HG03135 (cell line): ENCODE results near the gene IRX1.

ENCODE experiments used
- ATAC-seq: cut with Tn5 transposase; IDR thresholded peaks from one replicate; pipeline ENCODE4 v1.9.1; 2021; ENCODE audit warnings: mild to moderate bottlenecking, moderate library complexity; ENCODE audit not compliant: unreplicated experiment

IRX1 gene

DNA sequence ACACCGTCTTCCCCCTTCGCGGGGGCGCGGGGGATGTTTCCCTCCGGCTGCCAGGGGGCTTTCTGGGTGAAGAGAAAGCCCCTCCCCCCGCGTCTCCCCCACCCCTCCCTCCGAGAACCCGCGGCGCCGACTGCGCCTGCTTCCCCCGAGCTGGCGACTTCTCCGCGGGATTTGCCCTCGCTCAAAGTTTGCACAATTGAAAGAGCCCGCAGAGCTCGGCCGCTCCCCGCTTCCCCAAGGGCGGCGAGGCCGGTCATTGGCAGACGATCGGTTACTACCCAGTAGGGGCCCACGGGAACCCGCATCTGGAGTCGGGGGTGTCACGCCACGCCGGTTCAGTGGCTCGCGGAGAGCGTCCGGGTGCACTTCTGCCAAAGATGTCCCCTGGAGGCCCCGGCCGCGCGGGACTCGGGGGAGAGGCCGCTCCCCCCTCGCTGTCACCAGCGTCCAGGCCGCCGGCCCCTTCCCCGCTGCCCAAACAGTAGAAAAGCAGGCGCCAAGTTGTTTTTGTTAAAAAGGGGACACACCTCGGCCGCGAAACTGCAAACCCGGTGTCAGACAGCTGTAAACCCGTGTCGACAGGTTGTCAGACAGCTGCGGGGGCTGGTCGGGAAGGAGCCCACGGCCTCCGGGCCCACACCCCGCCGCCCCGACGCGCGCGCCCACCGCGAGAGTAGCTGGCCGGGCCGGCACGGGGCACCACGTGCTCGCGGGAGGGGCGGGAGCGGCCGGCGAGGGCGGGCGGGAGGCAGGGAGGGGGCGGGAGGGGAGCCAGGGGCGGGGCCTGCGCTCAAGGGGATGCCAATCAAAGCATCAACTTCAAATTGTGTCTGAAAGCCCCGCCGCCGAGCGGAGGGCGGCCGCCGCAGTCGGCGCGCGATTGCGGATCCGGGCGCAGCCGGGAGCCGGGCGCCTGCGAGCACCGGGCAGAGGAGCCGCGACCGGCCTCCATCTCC lies at the start of gene IRX1:
Gene IRX1 (plus strand): TSS at position 827 of the 956 bp plus-strand sequence. CDS start 274 bp downstream, outside the sequence.
- ATAC-seq, result no peak

- no peak for ATAC-seq
Measured at GRCh38 chr5:3546028-3546427, 49.6 kb upstream of the IRX1 start.

GRCh38 chr5:3564116-3564515 lies 31.5 kb upstream of the IRX1 start:
- ATAC-seq, result no peak

DNA sequence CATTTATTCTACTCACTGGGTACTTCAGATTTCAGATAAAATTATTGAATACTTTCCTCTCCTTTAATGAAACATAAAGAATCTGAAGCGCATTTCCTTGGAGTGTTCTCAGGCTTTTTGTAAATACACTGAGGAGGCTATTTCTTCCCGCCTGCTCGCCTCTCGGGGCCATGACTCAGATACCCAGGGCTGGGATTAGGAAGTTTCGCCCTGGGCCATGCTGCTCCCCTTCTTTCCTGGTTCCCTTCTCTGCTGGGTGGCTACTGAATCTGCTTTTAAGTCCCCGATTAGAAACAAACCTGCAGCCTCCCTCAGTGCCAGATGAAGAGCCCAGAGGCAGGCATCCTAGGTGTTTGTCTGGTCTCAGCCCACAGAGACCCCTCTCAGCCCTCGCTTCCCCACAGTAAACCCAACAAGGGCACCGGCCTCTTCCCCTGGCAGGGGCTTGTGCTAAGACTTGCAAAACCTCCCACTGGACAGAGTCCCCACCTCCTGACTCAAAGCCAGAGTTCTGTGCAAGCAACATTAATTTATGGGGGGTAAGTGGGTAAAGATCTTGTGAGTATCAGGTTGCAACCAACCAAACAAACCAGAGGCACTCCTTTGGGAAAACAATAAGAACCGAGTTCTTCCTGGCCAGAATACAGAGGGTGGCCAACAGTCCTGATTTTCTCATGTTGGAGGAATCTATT lies 30.7 kb upstream of the IRX1 start:
- no peak for ATAC-seq

- ATAC-seq, result no peak
Measured at GRCh38 chr5:3584724-3585531, 10.7 kb upstream of the IRX1 start.

DNA sequence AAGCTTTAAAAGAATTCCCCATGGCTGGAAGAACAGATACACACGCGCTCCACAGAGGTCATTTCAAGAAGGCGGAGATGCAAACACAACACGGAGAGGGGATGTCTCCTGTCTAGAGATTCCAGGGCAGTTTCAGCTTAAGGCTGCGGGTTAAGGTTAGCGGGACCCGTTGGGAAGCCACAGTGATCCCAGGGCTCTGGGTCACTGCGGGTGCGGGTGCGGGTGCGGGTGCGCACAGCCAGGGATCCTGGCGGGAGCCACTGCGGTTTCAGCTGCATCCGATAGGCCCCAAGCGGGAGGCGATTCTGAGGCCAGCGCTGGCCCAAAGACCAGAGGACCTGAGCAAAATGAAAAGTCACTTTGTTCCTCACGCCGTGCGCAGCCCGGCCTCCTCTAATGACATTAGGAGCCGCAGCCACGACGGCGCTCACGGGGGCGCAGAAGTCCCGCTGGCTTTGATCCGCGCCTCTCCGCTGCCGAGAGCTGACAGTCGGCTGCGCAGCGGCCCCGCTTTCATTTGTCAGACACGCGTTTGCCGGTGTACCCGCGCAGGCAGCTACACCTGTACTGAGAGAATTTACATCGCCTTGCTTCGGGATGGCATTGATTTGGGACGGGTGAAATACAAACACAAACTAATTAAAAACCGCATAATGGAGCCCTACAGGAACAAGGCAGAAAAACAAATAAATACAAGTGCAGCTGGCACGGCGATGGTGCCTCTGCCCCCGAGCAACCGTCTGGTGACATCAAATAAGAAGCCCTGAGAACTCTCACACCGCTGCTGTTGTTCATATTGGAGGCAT lies 5.3 kb upstream of the IRX1 start:
- no peak for ATAC-seq

DNA sequence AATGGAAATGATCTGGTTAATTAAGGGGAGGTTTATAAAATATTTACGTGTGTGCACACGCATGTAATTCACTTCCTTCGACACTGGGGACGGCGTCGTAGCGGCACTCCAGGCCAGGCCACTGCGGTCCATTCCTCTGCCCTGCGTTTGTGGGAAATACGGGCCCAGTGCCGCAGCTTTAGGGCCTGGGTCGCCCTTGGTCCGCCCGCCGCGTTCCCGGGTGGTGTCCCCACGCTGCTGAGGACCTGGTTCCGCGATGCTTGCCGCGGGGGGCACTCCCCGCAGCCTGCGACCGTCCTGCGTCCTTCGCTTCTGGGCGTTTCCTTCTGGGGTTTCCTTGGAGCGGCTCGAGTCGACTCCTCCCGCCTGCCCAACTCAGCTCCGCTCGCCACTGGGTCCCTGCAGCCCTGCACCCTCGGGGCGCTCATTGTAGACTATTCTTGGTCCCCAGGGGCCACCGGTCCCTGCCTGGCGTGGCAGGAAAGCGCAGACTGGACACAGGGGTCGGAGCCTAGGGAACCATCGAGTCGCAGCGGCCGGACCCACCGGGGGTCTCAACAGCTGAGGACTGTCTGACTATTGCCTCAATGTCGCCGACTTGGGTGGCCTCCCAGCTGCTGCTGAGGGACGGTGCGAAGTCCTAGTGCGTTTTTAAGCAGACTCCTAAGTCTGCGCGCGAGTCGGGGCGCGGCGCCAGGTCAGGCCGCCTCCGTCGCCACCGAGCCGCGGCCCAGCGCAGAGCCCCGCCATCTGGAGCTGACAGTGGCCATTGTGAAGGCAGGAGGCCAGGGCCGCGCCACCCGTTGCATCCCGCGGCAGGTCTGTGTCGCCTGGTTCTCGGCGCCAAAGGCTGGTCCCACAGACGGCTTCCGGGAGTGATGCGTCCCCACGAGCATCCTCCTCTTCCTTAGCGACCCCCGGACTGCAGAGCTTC lies 4.4 kb upstream of the IRX1 start:
- ATAC-seq, result no peak

GRCh38 chr5:3592298-3592697 lies 3.3 kb upstream of the IRX1 start:
- no peak for ATAC-seq

DNA sequence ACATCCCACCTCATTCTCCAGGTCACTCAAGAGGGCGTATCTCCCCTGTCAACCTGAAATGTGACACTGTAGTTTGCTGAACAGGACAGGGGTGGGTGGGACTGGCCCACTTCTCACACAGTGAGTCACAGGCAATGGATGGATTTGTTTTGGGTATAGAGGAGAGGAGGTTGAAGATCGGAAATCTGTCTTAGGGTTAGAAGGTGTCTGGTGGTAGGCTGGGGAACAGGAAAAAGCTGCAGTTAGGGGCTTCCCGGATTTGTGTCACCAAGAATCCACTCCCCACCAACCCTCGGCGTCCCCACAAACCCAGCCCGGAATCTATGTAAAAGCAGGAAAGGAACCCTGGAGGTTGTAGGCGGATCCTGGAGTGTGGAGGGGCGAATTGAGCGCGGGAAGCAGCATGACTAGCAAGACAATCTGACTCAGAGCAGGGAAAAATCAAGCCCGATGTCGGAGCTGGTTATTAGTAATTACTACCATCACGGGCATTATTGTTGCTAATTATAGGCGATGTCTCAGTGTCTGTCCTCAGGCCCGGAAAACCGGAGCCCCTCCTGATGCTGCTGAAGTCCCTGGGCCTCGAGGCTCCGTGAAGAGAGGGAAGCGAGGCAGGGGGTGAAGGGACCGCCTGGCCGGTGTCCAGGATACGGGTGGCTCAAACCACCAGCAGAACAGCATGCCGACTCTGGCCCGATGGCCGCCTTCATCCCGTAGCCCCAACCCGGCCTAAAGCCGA lies 1.7 kb upstream of the IRX1 start:
- no peak for ATAC-seq

GRCh38 chr5:3594510-3595005 lies 1.1 kb upstream of the IRX1 start:
- no peak for ATAC-seq

DNA sequence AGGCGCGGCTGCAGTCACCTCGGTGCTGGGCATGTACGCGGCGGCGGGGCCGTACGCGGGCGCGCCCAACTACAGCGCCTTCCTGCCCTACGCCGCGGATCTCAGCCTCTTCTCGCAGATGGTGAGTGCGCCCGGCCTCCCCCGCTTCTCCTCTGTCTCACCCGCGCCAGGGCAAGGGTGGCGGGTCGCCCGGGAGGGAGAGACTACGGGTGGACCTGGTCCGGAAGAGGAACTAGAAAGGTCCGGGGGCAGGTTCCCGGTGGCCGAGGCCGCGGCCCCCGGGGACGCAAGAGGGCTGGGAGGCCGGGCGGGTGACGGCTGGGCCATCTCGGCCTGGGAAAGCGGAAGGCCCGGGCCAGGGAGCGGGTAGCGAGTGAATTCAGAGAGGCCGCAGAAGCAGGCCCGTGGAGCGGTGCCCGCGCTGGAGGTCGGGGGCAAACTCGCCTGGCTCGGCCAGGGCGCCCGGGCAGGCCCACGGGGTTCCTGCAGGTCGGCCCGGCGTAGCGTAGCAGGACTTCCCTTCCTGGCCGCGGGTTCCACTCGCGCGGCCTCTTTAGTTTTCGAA lies 711 bp downstream of the IRX1 start:
- no peak for ATAC-seq

DNA sequence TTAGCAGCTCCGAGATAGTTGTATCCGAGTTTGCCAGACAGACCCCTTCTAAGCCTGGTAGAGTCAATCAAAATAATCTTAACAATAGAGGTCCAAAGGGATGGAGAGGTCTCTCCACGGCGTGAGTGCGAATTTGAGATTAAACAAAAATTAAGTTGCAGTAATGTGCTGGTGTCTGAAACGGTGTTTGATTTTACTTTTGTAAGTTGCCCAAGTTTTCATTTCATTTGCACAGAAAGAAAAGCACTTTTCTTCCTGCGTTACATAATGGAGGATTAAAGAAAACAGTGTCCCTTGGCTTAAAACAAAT lies 1.2 kb downstream of the IRX1 start:
- ATAC-seq, result no peak

DNA sequence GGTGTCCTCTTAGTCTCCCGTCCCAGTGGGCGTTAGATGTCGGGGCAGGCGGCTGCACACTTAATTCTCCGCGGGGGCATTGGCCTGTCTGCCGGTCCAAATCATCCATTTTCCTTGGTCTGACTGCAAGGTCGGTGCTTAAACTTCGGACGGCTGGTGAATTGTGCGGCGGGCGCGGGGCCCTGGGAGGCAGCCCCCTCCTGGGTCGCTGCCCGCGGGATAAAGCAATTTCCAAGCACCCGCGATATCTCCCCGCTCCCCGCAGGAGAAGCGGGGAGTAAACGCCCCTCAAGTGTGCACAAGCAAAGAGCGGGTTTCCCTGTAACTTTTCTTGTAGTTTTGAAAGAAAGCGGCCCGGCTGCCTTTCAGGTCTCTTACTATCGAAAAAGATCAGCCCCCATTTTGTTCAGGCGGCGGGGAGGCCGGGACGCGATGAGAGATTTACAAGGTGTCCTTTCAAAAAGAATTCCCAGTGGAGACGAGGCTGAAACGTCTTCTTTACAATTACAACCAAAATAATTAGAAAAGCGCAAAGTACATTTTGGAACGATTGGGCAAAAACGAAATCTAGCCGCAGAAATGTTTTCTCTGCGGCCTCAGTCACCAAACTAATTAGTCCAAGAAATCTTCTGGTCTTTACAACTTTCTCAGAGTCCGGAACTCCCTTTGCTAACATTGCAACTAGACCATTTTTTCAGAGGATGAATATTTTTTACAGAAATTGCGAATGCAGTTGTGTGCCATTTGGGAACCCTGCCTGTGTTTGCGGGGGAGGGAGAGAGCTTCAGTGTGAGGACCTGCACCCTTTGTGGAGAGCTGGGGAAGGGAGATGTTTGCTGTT lies 1.8 kb downstream of the IRX1 start:
- no peak for ATAC-seq

GRCh38 chr5:3598207-3598606 lies 2.6 kb downstream of the IRX1 start:
- ATAC-seq, result no peak

- no peak for ATAC-seq
Measured at GRCh38 chr5:3598769-3599211, 3.2 kb downstream of the IRX1 start.

DNA sequence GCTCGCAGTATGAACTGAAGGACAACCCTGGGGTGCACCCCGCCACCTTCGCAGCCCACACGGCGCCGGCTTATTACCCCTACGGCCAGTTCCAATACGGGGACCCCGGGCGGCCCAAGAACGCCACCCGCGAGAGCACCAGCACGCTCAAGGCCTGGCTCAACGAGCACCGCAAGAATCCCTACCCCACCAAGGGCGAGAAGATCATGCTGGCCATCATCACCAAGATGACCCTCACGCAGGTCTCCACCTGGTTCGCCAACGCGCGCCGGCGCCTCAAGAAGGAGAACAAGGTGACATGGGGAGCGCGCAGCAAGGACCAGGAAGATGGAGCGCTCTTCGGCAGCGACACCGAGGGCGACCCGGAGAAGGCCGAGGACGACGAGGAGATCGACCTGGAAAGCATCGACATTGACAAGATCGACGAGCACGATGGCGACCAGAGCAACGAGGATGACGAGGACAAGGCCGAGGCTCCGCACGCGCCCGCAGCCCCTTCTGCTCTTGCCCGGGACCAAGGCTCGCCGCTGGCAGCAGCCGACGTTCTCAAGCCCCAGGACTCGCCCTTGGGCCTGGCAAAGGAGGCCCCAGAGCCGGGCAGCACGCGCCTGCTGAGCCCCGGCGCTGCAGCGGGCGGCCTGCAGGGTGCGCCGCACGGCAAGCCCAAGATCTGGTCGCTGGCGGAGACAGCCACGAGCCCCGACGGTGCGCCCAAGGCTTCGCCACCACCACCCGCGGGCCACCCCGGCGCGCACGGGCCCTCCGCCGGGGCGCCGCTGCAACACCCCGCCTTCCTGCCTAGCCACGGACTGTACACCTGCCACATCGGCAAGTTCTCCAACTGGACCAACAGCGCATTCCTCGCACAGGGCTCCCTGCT lies 3.8 kb downstream of the IRX1 start:
- ATAC-seq, result no peak
